Measurements from ENCODE around the gene CDKN2B-AS1.

DNA sequence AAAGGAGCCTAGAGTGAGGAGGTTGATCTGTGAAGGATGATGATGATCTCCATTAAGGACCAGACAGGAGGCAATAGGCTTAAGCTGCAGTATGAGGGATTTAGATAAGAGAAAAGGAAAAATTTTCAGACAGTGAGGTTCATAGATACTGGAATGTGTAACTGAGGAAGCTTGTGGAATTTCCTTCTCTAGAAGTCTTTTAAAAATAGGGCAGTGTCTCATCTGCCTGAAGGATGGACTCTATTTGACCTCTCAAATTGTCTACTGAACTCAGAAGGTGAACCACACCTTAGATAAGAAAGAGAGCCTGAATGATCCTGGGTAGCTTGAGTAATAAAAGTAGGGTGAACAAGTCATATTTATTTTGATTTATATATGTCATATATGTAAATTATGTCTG is 162.7 kb downstream of the CDKN2B-AS1 start:
- no peak for TF ChIP-seq POLR2AphosphoS5 (IDR thresholded peaks at IDR 0.05)
- TF ChIP-seq, protein P1, sequence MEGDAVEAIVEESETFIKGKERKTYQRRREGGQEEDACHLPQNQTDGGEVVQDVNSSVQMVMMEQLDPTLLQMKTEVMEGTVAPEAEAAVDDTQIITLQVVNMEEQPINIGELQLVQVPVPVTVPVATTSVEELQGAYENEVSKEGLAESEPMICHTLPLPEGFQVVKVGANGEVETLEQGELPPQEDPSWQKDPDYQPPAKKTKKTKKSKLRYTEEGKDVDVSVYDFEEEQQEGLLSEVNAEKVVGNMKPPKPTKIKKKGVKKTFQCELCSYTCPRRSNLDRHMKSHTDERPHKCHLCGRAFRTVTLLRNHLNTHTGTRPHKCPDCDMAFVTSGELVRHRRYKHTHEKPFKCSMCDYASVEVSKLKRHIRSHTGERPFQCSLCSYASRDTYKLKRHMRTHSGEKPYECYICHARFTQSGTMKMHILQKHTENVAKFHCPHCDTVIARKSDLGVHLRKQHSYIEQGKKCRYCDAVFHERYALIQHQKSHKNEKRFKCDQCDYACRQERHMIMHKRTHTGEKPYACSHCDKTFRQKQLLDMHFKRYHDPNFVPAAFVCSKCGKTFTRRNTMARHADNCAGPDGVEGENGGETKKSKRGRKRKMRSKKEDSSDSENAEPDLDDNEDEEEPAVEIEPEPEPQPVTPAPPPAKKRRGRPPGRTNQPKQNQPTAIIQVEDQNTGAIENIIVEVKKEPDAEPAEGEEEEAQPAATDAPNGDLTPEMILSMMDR (IDR thresholded peaks at IDR 0.05): no peak
- no peak for TF ChIP-seq POLR2A (IDR thresholded peaks at IDR 0.05)
